ENCODE results near the gene BICDL2.
A peak's percentile ranks its signal among the peaks of the same experiment; 100 is the strongest.

The BICDL2 gene

DNA sequence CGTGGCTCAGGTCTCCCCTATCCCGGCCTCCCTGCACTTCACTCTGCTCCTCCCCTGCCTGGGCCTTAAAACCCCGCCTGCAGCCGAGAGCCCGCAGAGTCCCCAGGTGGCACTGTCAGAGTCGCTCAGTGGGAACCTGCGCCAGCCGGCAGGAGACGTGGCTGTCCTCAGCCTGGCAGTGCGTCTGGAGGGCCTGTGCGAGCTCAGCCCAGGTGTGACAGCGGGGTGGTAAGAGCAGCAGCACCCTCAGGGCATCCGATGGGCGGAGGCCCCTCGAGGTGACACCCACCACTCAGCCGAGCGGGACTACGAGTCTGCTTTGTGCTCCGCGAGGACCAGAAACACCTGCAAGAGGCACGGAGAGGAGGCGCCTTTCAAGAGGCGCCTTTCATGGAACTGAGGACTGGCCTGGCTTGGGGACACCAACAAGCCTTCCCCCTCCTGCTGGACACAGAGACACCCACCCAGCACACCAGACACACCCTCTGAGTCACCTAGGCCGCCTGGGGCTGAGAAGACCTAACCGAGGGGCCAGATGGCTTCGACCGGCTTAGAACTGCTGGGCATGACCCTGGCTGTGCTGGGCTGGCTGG, 23.8 kb downstream of the BICDL2 start, which contains the start of gene CLDN9:
Gene CLDN9 (plus strand): TSS at position 96 of the 593 bp plus-strand sequence. CDS start 440 bp downstream, at position 536.
- H3K4me1 ChIP-seq (ENCODE audit: control insufficient read depth, insufficient read depth, low read length) = peaks cover 7% of the 10 kb centered on the region
- DNase-seq (ENCODE audit: low read depth) = no peak
- no peak within 1 kb of the TSS for H3K9ac ChIP-seq (ENCODE audit: low read length)
- H3K27me3 ChIP-seq (replicated peaks; ENCODE audit: control insufficient read depth, insufficient read depth, low read length) = peaks cover 50% of the 10 kb centered on the region
- H3K4me3 ChIP-seq (ENCODE audit: low read length) = no peak within 1 kb of the TSS
- H3K36me3 ChIP-seq (ENCODE audit: control insufficient read depth, insufficient read depth, low read length, severe bottlenecking) = no peaks in the 10 kb centered on the region
- no peaks in the 10 kb centered on the region for H3K9me3 ChIP-seq (ENCODE audit: control insufficient read depth, low read length)

DNA sequence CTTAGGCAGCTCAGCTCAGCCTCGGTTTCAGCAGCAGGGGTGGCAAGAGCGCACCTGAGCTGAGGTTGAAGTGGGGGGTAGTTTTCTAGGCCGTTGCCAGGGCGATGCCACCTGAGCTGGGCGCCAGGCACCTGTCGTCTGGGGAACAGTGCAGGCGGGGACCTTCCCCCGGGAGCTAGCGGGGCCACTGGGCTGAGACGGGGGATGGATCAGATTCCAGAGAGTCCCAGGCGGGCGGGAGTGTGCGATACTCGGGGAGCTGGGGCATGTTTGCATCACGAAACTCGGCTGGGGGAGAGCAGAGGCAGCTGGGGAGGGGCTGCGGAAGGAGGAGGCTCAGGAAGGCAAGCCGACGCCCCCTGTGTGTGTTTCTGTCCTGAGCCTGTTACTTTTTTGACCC, 24.5 kb downstream of the BICDL2 start:
- H3K36me3 ChIP-seq (ENCODE audit: control insufficient read depth, insufficient read depth, low read length, severe bottlenecking) = no peaks in the 10 kb centered on the region
- H3K9me3 ChIP-seq (ENCODE audit: control insufficient read depth, low read length) = no peaks in the 10 kb centered on the region
- peaks cover 55% of the 10 kb centered on the region for H3K27me3 ChIP-seq (replicated peaks; ENCODE audit: control insufficient read depth, insufficient read depth, low read length)
- H3K4me3 ChIP-seq (ENCODE audit: low read length) = no peak overlapping the region
- no peak for DNase-seq (ENCODE audit: low read depth)
- no peak overlapping the region for H3K9ac ChIP-seq (ENCODE audit: low read length)
- H3K4me1 ChIP-seq (ENCODE audit: control insufficient read depth, insufficient read depth, low read length) = peaks cover 11% of the 10 kb centered on the region

DNA sequence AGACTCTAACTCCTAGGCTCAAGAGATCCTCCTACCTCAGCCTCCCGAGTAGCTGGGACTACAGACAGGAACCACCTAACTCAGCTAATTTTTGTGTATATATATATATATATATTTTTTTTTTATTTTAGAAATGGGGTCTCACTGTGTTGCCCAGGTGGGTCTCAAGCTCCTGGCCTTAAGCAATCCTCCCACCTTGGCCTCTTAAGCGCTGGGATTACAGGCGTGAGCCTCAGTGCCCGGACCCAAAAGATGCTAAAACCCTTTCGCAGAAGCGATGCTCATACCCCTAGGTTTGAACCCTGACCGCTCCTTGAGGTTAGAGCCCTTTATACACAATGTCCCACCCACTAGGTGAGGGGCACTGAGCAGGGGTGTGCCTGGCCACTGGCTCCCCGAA, 26.2 kb downstream of the BICDL2 start:
- H3K4me1 ChIP-seq (ENCODE audit: control insufficient read depth, insufficient read depth, low read length) = peaks cover 11% of the 10 kb centered on the region
- no peak overlapping the region for H3K4me3 ChIP-seq (ENCODE audit: low read length)
- H3K9me3 ChIP-seq (ENCODE audit: control insufficient read depth, low read length) = no peaks in the 10 kb centered on the region
- no peaks in the 10 kb centered on the region for H3K36me3 ChIP-seq (ENCODE audit: control insufficient read depth, insufficient read depth, low read length, severe bottlenecking)
- H3K27me3 ChIP-seq (replicated peaks; ENCODE audit: control insufficient read depth, insufficient read depth, low read length) = peaks cover 63% of the 10 kb centered on the region
- no peak for DNase-seq (ENCODE audit: low read depth)
- no peak overlapping the region for H3K9ac ChIP-seq (ENCODE audit: low read length)

GRCh38 chr16:3009568-3010390, 27.0 kb downstream of the BICDL2 start:
- Histone ChIP-seq H3K9me3 (ENCODE audit: control insufficient read depth, low read length) (no peaks in the 10 kb centered on the region), H3K36me3 (ENCODE audit: control insufficient read depth, insufficient read depth, low read length, severe bottlenecking) (no peaks in the 10 kb centered on the region), H3K4me3 (ENCODE audit: low read length) (no peak overlapping the region), H3K4me1 (ENCODE audit: control insufficient read depth, insufficient read depth, low read length) (peaks cover 11% of the 10 kb centered on the region), H3K27me3 (replicated peaks; ENCODE audit: control insufficient read depth, insufficient read depth, low read length) (peaks cover 61% of the 10 kb centered on the region), H3K9ac (ENCODE audit: low read length) (no peak overlapping the region)
- no peak for DNase-seq (ENCODE audit: low read depth)

- no peaks in the 10 kb centered on the region for H3K36me3 ChIP-seq (ENCODE audit: control insufficient read depth, insufficient read depth, low read length, severe bottlenecking)
- no peaks in the 10 kb centered on the region for H3K9me3 ChIP-seq (ENCODE audit: control insufficient read depth, low read length)
- DNase-seq (ENCODE audit: low read depth) = no peak
- no peak overlapping the region for H3K9ac ChIP-seq (ENCODE audit: low read length)
- H3K4me1 ChIP-seq (ENCODE audit: control insufficient read depth, insufficient read depth, low read length) = peaks cover 11% of the 10 kb centered on the region
- H3K27me3 ChIP-seq (replicated peaks; ENCODE audit: control insufficient read depth, insufficient read depth, low read length) = peaks cover 53% of the 10 kb centered on the region
- no peak overlapping the region for H3K4me3 ChIP-seq (ENCODE audit: low read length)
Observed at GRCh38 chr16:3008690-3009037, 28.1 kb downstream of the BICDL2 start.

GRCh38 chr16:3007957-3008689, 28.6 kb downstream of the BICDL2 start:
- Histone ChIP-seq H3K4me1 (ENCODE audit: control insufficient read depth, insufficient read depth, low read length) (peaks cover 11% of the 10 kb centered on the region), H3K4me3 (ENCODE audit: low read length) (no peak overlapping the region), H3K9me3 (ENCODE audit: control insufficient read depth, low read length) (no peaks in the 10 kb centered on the region), H3K27me3 (replicated peaks; ENCODE audit: control insufficient read depth, insufficient read depth, low read length) (peaks cover 47% of the 10 kb centered on the region), H3K36me3 (ENCODE audit: control insufficient read depth, insufficient read depth, low read length, severe bottlenecking) (no peaks in the 10 kb centered on the region), H3K9ac (ENCODE audit: low read length) (no peak overlapping the region)
- DNase-seq (ENCODE audit: low read depth) = no peak

DNA sequence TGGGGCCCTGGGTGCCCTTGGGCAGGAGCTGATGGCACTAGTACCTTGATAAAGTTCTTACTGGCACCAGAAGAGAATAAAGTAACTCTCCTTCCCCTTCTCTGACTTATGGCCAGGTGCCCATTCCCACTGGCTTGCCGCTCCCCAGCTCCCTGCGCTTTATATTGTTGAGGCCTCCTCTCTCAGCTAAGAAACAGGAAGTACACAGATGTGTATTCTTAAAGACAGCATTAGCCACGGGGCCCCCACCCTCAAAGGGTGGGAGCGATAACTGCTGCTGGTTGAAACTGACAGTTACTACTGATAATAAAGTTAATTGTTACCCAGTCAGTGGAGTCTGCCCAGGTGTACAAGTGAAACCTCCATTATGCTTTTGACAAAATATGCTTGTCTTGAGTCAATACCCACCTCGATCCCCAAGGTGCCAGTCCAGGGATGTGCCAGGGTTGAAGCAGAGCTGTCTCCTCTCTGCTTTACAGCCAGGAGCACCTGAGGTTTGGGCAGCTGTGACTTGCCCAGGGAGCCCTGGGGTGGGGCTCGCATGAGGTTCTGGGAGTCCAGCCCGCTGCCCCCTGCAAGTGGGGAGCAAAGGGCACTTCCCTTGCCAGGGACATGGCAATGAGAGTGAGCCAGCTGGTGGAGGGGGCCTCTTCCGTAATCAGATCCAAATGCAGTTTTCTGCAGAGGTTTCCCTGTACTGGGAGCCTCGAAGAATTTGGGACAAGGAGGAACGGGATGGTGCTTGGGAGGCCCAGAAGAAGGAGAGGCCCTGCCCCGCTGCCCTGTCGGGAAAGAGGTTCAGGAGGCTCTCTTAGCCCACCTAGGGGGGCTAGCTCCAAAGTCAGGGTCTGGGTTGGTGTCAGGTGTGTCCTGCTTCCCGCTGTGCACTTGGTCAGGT, 29.4 kb downstream of the BICDL2 start:
- Histone ChIP-seq H3K9ac (ENCODE audit: low read length) (no peak overlapping the region), H3K27me3 (replicated peaks; ENCODE audit: control insufficient read depth, insufficient read depth, low read length) (peaks cover 40% of the 10 kb centered on the region), H3K36me3 (ENCODE audit: control insufficient read depth, insufficient read depth, low read length, severe bottlenecking) (no peaks in the 10 kb centered on the region), H3K9me3 (ENCODE audit: control insufficient read depth, low read length) (no peaks in the 10 kb centered on the region), H3K4me1 (ENCODE audit: control insufficient read depth, insufficient read depth, low read length) (peaks cover 11% of the 10 kb centered on the region), H3K4me3 (ENCODE audit: low read length) (no peak overlapping the region)
- no peak for DNase-seq (ENCODE audit: low read depth)

- peaks cover 35% of the 10 kb centered on the region for H3K27me3 ChIP-seq (replicated peaks; ENCODE audit: control insufficient read depth, insufficient read depth, low read length)
- peaks cover 11% of the 10 kb centered on the region for H3K4me1 ChIP-seq (ENCODE audit: control insufficient read depth, insufficient read depth, low read length)
- peak overlapping the region; percentile 56 for H3K4me3 ChIP-seq (ENCODE audit: low read length)
- no peak for DNase-seq (ENCODE audit: low read depth)
- H3K9ac ChIP-seq (ENCODE audit: low read length) = no peak overlapping the region
- H3K36me3 ChIP-seq (ENCODE audit: control insufficient read depth, insufficient read depth, low read length, severe bottlenecking) = no peaks in the 10 kb centered on the region
- H3K9me3 ChIP-seq (ENCODE audit: control insufficient read depth, low read length) = no peaks in the 10 kb centered on the region
Observed at GRCh38 chr16:3004781-3005284, 31.9 kb downstream of the BICDL2 start.

DNA sequence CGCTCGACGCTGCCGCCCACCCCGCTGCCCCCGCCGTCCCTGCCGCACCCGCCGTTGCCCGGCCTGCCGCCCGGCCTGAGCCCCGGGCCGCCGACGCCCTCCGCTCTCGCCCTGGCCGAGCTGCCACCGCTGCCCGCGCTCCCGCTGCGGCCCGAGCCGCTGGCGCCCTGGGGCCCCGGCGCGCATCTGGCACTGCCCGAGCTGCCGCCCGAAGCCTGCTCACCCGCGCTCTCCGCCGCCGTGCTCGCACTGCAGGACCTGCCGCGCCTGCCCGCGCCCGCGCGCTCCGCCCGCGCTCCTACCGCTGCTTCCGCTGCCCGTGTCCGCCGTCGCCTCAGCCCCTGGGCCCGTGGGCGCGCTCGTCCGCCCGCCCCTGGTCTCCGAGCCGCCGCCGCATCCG, 32.4 kb downstream of the BICDL2 start:
- no peak overlapping the region for H3K4me3 ChIP-seq (ENCODE audit: low read length)
- peak; percentile 39 for DNase-seq (ENCODE audit: low read depth)
- H3K9ac ChIP-seq (ENCODE audit: low read length) = no peak overlapping the region
- no peaks in the 10 kb centered on the region for H3K9me3 ChIP-seq (ENCODE audit: control insufficient read depth, low read length)
- H3K27me3 ChIP-seq (replicated peaks; ENCODE audit: control insufficient read depth, insufficient read depth, low read length) = peaks cover 36% of the 10 kb centered on the region
- H3K4me1 ChIP-seq (ENCODE audit: control insufficient read depth, insufficient read depth, low read length) = peaks cover 11% of the 10 kb centered on the region
- H3K36me3 ChIP-seq (ENCODE audit: control insufficient read depth, insufficient read depth, low read length, severe bottlenecking) = no peaks in the 10 kb centered on the region

DNA sequence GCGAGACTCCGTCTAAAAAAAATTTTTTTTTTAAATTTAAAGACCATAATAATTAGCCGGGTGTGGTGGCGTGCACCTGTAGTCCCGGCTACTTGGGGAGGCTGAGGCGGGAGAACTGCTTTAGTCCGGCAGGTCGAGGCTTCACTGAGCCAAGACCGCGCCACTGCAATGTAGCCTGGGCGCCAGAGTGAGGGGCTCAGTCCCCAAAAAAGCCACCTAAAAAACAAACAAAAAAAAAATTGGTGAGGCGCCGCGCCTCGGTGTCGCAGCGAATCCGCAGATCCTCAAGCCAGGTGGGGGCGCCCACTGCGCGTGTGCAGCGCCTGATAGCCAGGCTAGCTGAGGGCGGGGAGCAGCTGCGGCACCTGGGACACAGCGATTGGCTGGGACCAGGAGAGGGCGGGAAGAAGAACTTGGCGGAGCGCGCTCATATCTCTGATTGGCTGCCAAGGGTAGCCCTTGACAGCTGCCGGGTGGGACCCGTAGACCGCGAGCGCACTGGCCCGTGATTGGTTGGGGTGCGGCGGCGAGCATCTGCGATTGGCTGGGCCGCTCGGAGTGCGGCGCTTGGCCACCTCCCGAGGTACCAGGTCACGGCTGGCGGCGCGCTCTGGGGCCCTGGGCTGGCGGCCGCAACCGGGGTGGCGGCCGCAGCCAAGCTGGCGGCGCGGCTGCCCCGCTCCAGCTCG, 33.0 kb downstream of the BICDL2 start:
- no peaks in the 10 kb centered on the region for H3K9me3 ChIP-seq (ENCODE audit: control insufficient read depth, low read length)
- DNase-seq (ENCODE audit: low read depth) = peak; percentile 95
- H3K4me3 ChIP-seq (ENCODE audit: low read length) = no peak overlapping the region
- no peak overlapping the region for H3K9ac ChIP-seq (ENCODE audit: low read length)
- H3K27me3 ChIP-seq (replicated peaks; ENCODE audit: control insufficient read depth, insufficient read depth, low read length) = peaks cover 39% of the 10 kb centered on the region
- H3K36me3 ChIP-seq (ENCODE audit: control insufficient read depth, insufficient read depth, low read length, severe bottlenecking) = no peaks in the 10 kb centered on the region
- H3K4me1 ChIP-seq (ENCODE audit: control insufficient read depth, insufficient read depth, low read length) = peaks cover 11% of the 10 kb centered on the region

Measured in adipocyte (in vitro differentiated cells).